ENCODE data around the gene PRKG1.

The PRKG1 gene

DNA sequence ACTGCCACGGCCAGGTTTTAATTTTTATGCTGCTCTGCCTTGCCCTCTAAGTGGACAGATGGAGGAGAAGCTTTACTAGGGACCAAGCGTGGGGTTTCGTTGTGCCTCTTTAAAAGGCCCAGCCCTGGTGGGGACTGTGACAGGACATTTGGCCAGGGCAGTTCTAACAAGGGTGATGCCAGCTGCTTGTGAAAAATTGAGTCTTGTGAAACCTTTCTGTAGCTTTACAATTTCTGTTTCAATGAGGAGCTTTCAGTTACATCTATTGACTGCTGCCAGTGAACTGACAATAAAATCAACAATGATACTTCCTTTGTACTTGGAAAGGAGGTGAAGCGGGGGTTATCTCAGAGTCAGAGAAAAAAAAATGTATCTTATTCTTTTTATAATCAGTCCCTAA lies 858.2 kb downstream of the PRKG1 start:
- DNase-seq (ENCODE audit: low read depth), result no peak

DNA sequence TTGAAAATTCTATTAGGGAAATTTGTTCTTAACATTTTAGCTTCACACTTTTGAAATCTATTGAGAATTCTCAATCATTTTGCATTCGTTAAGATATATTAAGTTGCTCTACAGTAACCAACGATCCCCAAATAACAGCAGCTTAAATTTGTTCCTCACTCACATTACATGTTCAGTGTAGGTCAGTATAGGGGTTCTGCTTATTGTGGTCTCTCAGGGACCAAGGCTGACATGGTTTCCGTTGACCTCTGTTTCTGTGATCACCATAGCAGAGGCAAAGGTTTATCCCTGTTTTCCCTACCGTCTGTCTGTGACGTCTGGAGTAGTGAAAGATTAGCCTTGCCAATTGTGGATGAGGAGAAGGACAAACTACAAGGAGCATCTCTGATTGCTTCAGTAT lies 860.1 kb downstream of the PRKG1 start:
- DNase-seq (ENCODE audit: low read depth), result no peak

DNA sequence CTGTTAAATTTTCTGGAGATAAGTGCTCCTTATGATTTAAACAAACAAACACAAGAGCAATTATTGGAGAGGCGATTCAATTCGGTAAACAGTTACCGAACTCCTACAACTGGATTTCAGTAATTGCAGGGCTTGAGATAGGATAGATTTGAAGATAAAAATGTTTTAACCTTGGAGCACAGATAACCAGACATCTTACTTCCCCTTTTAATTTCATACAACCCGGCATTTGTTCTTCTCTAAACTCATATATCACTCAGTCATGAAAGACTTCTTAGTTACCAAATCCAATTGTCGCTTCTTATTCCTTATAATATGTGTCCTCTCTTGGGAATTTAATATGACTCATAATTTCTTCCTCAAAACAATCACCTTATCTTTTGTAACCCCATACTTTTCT lies 861.1 kb downstream of the PRKG1 start:
- DNase-seq (ENCODE audit: low read depth), result no peak

DNA sequence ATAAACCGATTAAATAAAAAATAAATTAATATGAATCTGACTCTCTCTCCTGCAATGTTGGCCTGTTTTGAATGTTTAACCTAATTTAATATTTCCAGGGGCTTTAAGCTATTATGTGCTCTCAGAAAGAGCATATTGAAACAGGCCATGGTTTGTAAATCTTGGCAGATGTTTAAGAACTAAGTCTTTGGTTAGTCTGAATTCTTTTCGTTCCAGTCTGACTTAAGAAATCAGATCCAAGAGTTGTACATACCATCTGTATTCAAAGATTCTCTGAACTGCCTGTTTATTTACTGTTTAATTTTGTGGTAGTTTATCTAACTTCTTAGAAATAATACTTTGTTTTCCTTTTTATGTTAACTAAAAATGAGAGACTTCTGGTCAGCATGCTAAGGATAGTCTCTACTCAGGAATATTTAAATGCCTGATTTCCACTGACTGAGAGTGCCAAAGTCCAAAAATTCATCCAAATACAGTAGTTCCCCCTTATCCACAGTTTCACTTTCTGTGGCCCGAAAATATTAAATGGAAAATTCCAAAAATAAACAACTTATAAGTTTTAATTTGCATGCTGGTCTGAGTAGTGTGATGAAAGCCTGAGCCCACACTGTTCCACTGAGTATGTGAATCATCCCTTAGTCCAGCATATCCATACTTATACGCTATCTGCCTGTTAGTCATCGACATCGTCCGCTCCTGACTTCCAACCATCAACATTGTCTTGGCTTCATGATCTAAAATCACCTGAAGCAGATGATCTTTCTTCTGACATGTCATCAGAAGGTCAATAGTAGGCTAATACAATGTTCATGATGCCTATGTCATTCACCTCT lies 863.2 kb downstream of the PRKG1 start:
- no peak for DNase-seq (ENCODE audit: low read depth)

DNA sequence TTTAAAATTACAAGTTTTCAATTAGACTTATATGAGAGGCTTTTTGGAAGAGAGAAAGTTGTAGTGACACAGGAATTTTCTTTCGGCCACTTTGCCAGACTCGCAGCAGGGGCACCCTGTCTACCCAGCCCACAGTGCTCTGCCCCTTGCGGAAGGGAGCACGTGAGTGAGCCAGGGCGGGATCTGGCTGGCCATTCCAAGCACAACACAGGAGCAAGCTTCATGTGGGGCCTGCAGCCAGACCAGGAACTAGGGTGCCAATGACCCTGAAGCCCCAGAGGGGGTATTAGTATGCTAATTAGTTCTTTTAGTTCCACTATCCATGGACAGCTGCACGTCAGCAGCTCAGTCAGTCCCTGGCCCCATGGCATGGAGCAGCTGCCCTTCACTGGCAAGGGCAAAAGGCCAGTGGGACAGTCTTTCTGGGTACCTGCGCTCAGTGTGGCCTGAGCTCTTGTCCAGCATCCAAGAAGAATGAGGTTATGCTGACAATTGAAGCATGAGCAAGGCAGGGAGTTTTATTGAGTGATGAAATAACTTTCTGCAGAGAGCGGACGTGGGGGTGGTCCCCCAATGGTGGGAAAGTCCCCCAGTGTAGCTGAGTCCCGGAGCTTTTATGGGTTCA lies 876.2 kb downstream of the PRKG1 start:
- no peak for DNase-seq (ENCODE audit: low read depth)

DNA sequence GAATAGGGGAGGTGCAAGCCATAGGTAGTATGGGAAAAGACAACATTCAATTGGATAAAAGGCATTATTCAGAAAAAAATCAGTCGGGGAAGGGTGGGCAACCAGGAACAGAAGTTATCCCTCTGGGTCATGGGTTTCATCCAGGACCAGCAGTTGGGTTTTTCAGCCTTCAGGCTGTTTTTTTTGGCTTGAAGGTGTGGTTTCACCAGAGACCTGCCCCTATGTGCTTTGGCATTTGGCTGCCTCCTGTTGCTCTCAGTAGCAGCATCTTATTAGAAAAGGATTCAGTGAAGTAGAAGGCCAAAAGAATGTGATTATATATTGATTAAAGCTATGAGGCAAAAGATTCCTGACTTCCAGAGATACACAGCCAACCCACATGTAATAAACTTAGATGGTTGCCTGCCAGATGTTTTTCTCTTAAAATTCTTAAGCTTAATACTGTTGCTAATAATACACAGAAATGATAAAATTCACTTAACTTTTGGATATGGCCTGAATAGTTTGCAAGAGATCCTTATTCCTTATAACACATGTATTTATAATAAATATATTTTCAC lies 876.8 kb downstream of the PRKG1 start:
- DNase-seq (ENCODE audit: low read depth), result no peak

DNA sequence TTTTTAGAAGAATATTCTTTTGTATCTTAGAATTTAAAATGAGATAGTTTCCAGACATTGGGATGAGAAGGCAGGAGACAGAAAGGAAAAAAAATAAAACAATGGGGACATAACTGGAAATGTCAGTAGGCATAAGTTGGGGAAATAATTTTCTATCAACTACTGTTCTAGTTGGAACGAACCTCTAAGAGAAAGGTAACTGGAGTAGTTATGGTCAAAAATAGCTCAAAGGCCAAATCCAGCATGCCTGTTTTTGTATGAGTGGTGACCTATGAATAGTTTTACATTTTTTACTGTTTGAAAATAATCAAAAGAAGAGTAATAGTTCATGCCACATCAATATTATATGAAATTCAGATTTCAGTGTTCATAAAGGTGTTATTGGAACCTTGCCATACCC lies 877.3 kb downstream of the PRKG1 start:
- DNase-seq (ENCODE audit: low read depth), result no peak

DNA sequence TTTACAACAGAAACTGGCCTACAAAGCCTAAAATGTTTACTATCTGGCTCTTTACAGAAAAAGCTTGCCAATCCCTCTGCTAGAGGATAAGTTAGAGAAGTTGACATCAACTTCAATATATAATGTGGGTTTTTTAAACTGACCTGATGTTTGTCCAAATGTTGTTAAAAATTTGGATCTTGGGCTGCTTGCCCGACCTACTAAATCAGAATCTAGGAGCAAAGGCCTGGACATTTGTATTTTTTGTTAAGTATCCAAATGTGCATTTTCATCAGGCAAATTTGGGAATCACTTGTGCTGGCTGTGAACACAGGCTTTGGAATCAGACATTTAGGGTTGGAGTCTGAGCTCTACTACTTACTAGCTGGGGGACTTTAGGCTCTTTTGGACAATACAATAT lies 877.8 kb downstream of the PRKG1 start:
- no peak for DNase-seq (ENCODE audit: low read depth)

DNA sequence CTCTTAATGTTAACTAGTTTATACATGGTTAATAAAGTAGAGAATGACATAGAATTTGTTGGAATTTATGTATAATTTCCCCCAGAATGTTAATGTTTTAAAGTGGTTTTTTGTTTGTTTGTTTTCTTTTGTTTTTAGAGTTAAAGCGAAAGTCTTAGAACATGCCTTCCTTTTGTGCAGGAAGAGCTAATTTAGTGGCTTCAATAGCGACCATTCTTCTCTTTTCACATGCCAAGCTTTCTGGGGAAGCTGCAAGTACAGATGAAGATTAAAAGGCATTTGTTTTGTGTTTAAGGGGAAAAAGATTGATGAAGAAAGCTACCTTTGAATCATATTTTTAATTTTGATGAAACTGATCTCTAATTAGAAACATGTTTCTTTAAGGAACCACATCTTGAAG lies 881.4 kb downstream of the PRKG1 start:
- DNase-seq (ENCODE audit: low read depth), result no peak

DNA sequence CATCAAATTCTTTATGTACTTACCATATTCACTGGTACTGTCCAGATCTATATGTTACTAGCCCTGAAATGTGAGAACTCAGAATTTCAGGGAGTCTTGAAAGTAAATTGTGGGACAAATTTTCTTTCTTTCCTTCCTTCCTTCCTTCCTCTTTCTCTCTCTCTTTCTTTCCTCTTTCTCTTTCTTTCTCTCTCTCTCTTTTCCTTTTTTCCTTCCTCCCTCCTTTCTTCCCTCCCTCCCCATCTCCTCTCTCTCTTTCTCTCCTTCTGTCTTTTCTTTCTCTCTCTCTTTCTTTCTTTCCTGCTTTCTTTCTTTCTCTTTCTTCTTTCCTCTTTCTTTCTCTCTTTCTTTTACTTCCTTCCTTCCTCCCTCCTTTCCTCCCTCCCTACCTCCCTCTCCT lies 882.5 kb downstream of the PRKG1 start:
- DNase-seq (ENCODE audit: low read depth), result no peak

DNA sequence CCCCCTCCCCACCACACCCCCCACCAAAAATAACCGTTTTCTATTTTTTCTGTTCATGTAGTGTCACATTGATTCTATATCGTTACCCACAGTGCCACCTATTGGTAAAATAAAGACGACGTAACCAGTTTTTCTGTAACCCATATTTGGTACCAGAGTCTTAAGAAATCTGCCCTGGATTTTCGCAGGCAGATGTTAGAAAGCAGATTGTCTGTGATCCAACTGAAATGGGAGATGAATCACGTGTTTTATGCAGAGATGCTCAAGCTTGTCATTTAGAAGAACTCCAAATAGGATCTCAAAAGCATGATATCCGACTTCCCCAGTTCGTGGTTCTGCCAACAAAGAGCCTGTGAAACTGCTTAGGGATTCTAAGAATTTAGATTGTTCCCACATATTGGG lies 886.2 kb downstream of the PRKG1 start:
- DNase-seq (ENCODE audit: low read depth), result no peak

DNA sequence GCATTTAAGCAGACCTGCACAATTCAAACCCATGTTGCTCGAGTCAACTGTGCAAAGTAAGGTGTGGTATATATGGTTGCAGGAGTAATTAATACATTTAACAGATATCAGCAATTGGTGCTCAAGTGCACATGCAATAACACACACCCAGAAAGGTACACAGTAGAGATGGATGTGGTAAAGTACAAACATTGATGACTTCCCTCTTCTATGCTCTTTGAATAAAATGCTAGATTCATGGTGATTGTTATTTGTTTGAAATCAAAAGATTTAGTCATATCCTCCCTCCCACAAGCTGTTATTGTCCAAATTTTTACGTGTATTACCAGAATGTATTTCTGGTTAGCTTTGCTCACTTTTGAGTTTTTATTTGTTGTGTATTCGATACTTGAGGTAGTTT lies 887.1 kb downstream of the PRKG1 start:
- no peak for DNase-seq (ENCODE audit: low read depth)

DNA sequence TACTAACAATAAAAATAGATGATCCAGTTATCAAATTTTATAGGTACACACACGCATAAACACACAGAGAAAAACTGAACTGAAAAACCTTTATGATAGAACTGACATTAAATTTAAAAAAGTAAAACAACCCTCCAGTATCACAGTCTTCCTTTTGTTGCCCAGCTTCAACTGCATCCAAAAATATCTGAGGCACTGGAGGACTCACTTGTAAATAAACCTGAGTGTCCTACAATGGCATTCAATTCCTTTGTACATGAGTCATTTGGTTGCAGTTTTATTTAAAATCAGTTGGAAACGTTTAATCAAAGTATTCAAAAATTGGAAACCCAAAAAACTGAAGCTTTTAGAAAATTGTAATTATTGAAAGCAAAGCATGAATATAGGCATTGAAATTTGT lies 890.3 kb downstream of the PRKG1 start:
- no peak for DNase-seq (ENCODE audit: low read depth)

DNA sequence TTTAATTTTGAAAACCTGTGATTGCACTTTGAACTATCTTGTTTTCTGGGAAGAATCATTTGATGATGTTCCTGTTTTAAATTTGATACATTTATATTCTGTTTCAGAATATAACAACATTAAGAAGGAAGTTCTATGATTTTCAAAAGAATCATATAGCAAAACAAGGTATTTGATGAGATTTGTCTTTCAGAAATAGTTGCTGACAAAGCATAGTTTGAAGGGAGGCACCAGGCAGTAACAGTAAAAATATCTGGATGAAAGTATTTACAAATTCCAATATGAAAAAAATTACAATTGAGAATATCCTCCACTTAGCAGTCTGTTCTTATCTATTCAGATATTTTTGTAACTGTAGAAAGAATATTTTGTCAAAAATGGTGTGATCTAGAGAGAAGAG lies 891.2 kb downstream of the PRKG1 start:
- DNase-seq (ENCODE audit: low read depth), result no peak

DNA sequence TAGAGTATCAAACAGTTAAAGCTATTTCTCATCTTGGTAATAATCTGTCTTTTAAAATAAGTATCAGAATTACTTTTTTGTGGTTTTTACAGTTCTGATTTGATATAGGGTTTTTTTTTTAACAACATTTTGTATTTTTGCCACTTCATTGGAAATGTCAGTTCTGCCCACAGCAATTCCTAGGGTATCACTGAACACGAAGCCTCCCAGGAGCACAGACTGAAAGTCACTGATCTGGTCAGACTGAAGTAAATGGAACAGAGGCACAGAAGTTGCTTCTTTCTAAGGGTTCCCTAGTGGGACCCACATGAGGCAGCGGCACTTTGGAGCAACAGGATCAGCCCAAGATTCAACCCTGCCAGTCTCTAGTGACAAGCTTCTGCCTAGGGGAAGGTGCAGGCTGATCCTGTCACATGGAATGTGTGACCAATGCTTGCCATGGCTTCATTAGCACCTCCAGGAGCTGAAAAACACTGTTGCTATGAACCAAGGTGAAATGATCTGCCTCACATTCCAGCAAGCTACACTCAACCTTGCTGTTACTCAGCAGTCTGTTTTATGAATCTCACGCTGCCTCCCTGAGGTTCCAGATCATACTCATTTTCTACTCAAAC lies 898.6 kb downstream of the PRKG1 start:
- DNase-seq (ENCODE audit: low read depth), result no peak

DNA sequence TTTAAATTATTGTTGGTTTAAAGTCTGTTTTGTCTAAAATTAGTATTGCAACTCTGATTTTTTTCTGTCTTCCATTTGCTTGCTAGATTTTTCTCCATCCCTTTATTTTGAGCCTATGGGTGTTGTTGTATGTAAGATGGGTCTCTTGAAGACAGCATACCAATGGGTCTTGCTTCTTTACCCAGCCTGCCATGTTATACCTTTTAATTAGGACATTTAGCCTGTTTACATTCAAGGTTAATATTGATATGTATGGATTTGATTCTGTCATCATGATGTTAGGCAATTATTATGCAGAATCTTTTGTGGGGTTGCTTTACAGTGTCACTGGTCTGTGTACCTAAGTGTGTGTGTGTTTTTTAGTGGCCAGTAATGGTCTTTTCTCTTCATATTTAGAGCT lies 906.5 kb downstream of the PRKG1 start:
- DNase-seq (ENCODE audit: low read depth), result no peak

DNA sequence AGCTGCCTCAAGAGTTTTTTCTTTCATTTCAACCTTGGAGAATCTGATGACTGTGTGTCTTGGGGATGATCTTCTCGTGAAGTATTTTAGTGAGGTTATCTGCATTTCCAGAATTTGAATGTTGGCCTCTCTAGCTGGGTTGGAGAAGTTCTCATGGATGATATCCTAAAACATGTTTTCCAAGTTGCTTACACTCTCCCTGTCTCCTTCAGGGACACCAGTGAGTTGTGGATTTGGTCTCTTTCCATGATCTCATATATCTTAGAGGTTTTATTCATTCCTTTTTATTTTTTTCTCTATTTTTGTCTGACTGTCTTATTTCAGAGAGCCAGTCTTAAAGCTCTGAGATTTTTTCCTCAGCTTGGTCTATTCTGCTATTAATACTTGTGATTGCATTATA lies 907.4 kb downstream of the PRKG1 start:
- no peak for DNase-seq (ENCODE audit: low read depth)

DNA sequence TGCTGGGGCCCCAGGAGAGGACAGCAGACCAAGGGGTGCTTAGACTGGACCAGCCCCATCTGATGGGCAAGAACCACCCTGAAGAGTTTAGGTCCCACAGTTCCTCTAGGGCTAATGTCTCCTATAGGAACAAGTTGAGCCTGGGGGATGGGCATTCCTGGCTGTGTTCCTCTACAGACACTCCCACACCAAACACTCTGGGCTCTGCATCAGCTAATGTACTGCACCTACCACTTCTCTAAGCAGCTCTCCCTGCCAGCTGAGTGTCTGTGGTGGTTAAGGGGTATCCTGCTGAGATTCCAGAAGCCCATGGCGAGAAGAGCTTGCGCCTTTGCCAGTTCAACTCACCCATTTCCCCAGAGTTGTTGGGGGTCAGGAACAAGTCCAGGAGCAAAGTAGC lies 909.2 kb downstream of the PRKG1 start:
- DNase-seq (ENCODE audit: low read depth), result no peak

DNA sequence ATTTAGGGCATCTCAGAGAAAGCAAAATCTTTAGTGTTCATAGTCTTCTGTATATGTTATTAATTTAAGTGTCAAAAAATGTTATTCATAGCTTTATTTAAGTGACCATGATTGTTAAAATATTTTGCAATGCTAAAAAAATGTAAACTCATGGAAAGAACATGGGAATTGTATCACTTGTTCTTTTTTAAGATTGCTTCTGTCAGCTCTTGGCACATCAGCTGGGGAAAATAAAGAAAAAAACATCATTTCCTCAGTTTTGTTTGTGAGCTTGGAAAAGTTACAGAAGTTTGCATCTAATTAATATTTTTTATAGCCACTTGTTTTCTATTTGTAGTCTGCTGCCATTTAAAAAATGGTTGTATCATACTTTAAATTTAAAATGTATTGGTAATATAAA lies 911.0 kb downstream of the PRKG1 start:
- DNase-seq (ENCODE audit: low read depth), result no peak

DNA sequence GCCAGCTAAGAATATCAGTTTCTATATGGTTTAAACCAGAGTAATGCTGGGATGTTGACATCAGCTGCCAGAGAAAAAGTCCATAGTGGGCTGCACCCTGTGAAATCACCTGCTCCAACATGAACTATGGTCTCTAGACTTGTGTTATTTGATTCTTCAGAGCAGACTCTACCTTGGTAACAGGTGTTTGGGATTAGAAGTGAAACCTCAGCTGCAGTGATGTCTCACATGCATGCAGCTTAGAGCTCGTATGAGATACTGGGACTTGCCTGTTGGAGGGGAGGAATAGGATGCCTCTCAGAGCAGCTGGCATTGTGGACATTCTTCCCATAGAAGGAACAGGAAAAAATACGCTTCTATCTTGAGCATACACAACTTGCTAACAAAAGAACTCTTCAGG lies 912.2 kb downstream of the PRKG1 start:
- DNase-seq (ENCODE audit: low read depth), result no peak

DNA sequence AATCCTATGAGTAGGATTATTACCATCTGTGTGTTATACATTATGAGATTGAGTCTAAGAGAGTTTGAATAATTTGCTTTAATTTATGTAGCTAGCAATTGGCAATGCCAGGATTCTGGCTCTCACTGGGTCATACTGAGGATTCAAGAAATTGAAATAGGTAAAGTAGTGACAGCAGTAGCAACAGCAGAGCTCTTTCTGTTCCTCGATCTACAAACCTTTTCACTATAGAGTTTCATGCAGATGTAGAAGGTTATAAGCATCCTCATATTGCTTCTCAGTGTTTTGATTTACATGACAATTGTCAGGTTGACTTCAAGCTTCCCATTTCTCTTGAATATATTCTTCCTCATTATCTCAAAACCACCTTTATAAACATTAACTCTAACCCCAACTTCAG lies 919.2 kb downstream of the PRKG1 start:
- no peak for DNase-seq (ENCODE audit: low read depth)

DNA sequence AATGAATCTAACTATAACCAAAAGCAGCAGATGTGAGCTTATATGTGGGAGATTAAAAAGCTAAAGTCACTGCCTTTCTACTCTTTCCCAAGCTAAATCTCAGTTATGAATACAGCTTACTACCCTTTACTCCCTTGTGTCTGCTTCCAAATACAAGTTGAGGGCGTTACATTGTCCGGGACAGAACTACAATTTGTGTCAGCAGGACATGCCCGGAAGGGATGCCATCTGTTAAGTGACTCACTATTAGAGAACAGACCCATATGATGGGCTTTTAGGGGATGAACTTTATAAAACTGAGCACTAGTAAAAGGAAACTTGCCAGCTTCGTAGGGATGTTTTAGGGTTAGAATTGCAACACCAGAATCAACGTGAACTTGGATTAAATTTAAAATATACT lies 924.8 kb downstream of the PRKG1 start:
- no peak for DNase-seq (ENCODE audit: low read depth)

DNA sequence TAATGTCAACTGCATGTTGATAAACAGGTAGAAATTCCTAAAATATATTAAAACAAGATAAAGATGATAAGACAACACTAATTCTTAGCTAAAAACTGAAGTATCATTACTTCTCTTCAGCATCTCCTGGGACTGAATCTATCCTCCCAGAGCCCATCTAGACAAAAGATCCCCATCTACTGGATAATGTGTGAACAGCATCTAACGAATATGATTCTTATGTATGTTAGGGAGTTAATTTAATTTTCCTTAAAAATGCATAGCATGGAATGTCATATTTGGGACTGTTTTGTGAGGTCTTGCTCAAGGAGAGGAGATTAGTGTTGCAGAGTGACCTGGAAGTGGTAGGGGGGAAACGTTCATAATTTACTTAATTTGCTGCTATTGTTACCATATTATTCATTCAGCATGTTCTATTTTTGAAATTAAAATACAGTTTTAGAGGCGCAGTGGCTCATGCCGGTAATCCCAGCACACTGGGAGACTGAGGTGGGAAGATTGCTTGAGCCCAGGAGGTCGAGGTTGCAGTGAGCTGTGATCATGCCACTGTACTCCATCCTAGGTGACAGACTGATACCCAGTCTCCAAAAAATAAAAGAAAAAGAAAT lies 930.2 kb downstream of the PRKG1 start:
- no peak for DNase-seq (ENCODE audit: low read depth)

Measured in T-helper 22 cell (primary cell).